NCI-H774 (cell line): Measurements from ENCODE around the gene MACO1.

Experiments used
- DNase-seq: peaks from one replicate; lab custom pipeline; 2025; lab: John Stamatoyannopoulos, UW

MACO1 gene

GRCh38 chr1:25543425-25544242, 112.9 kb downstream of the MACO1 start, which contains the start of gene LDLRAP1:
Gene LDLRAP1, plus strand, starts transcription at chr1:25543606. Its CDS starts 93 bp downstream, at chr1:25543699.
- DNase-seq: no peak

GRCh38 chr1:25544243-25544764, 113.6 kb downstream of the MACO1 start:
- DNase-seq: no peak

- no peak for DNase-seq
Observed at GRCh38 chr1:25544819-25545218, 114.1 kb downstream of the MACO1 start.

- DNase-seq: no peak
Observed at GRCh38 chr1:25545767-25546166, 115.1 kb downstream of the MACO1 start.

GRCh38 chr1:25546193-25546592, 115.5 kb downstream of the MACO1 start:
- no peak for DNase-seq

- DNase-seq: no peak
Observed at GRCh38 chr1:25548601-25549000, 117.9 kb downstream of the MACO1 start.

GRCh38 chr1:25549273-25550154, 118.8 kb downstream of the MACO1 start:
- DNase-seq: no peak
